Measurements from ENCODE around the gene ZDHHC8.

ZDHHC8 gene

DNA sequence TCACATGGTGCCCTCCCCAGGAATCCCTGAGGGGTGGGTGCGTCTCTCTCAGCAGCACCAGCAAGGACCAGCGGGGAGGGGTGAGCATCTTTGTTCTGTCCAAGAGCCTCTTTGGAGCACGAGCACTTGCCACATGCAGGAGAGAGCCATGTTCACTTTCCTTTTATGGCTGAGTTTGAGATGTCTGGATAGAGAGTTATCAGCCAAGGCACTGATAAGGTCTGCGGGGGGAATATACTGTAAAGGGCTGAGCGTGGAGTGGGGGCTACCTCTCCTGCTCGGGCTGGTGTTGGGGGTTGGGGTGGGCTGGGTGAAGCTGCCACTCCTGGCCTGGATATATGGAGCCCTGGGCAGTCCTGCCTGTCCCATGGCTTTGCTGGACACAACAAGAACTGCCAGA, 54.1 kb downstream of the ZDHHC8 start:
- Histone ChIP-seq H3K79me2 (ENCODE audit: insufficient read depth, low read length) (no peaks in the 10 kb centered on the region), H3F3A (ENCODE audit: insufficient read depth, low read length) (no peaks in the 10 kb centered on the region), H3K27ac (ENCODE audit: low read depth, low read length, poor library complexity, severe bottlenecking) (no peak overlapping the region), H3K9me3 (ENCODE audit: low read length) (no peaks in the 10 kb centered on the region), H4K20me1 (ENCODE audit: insufficient read depth, low read length) (no peaks in the 10 kb centered on the region), H3K36me3 (ENCODE audit: insufficient read depth, low read length) (no peaks in the 10 kb centered on the region), H3K9me2 (ENCODE audit: low read depth, low read length) (no peaks in the 10 kb centered on the region), H3K4me3 (ENCODE audit: low read depth, low read length, poor library complexity, severe bottlenecking) (no peak overlapping the region), H3K4me1 (ENCODE audit: insufficient read depth, low read length, severe bottlenecking) (no peaks in the 10 kb centered on the region), H3K9ac (ENCODE audit: low read length) (no peak overlapping the region), H3K27me3 (ENCODE audit: insufficient read depth, low read length) (no peaks in the 10 kb centered on the region), H2AFZ (ENCODE audit: low read length) (no peak overlapping the region), H3K4me2 (ENCODE audit: low read length) (no peak overlapping the region)
- TF ChIP-seq EZH2 (IDR thresholded peaks at IDR 0.05; ENCODE audit: borderline replicate concordance, low read length) = no peak
- TF ChIP-seq, protein P1, sequence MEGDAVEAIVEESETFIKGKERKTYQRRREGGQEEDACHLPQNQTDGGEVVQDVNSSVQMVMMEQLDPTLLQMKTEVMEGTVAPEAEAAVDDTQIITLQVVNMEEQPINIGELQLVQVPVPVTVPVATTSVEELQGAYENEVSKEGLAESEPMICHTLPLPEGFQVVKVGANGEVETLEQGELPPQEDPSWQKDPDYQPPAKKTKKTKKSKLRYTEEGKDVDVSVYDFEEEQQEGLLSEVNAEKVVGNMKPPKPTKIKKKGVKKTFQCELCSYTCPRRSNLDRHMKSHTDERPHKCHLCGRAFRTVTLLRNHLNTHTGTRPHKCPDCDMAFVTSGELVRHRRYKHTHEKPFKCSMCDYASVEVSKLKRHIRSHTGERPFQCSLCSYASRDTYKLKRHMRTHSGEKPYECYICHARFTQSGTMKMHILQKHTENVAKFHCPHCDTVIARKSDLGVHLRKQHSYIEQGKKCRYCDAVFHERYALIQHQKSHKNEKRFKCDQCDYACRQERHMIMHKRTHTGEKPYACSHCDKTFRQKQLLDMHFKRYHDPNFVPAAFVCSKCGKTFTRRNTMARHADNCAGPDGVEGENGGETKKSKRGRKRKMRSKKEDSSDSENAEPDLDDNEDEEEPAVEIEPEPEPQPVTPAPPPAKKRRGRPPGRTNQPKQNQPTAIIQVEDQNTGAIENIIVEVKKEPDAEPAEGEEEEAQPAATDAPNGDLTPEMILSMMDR (IDR thresholded peaks at IDR 0.05; ENCODE audit: low read length) = no peak

DNA sequence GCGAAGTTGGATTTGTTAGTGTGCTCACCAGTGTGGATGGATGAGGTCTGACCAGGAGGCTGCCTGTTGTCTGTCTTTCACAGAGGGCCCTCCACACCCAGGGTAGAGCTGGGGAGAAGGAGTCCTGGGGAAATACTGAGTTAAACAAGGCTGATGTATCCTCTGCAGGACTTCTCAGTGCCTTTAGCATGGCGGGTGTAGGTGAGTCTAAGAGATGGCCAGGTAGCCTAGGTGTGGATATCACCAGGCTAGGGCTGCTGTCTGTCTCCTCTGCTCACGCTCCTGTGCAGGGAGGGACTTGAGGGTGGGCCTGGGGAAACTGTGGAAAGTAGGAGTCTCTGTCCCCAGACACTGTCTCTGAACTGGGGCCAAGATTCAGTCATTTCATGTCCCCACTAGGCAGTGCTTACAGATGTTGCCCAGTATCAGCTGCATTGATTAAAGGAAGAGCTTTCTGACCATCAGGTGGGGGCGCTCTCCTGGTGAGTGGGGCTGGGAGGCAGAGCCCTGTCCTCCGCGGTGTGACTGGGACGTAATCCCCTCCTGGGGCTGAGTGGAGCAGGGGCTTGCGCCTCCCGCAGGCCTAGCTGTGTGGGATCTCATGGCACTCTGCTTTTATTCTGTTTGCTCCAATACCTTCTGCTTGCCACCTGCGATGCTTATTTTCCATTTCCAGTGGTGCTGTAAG, 54.7 kb downstream of the ZDHHC8 start:
- Histone ChIP-seq H3K36me3 (ENCODE audit: insufficient read depth, low read length) (no peaks in the 10 kb centered on the region), H3K9me2 (ENCODE audit: low read depth, low read length) (no peaks in the 10 kb centered on the region), H3K27ac (ENCODE audit: low read depth, low read length, poor library complexity, severe bottlenecking) (no peak overlapping the region), H3K4me1 (ENCODE audit: insufficient read depth, low read length, severe bottlenecking) (no peaks in the 10 kb centered on the region), H2AFZ (ENCODE audit: low read length) (no peak overlapping the region), H3K79me2 (ENCODE audit: insufficient read depth, low read length) (no peaks in the 10 kb centered on the region), H3K9me3 (ENCODE audit: low read length) (no peaks in the 10 kb centered on the region), H3K9ac (ENCODE audit: low read length) (no peak overlapping the region), H3K4me2 (ENCODE audit: low read length) (no peak overlapping the region), H3F3A (ENCODE audit: insufficient read depth, low read length) (no peaks in the 10 kb centered on the region), H4K20me1 (ENCODE audit: insufficient read depth, low read length) (no peaks in the 10 kb centered on the region), H3K27me3 (ENCODE audit: insufficient read depth, low read length) (no peaks in the 10 kb centered on the region), H3K4me3 (ENCODE audit: low read depth, low read length, poor library complexity, severe bottlenecking) (no peak overlapping the region)
- TF ChIP-seq EZH2 (IDR thresholded peaks at IDR 0.05; ENCODE audit: borderline replicate concordance, low read length) = no peak
- TF ChIP-seq, protein P1 (IDR thresholded peaks at IDR 0.05; ENCODE audit: low read length) = peak; percentile 23; the same call in 1 of the 2 replicates

DNA sequence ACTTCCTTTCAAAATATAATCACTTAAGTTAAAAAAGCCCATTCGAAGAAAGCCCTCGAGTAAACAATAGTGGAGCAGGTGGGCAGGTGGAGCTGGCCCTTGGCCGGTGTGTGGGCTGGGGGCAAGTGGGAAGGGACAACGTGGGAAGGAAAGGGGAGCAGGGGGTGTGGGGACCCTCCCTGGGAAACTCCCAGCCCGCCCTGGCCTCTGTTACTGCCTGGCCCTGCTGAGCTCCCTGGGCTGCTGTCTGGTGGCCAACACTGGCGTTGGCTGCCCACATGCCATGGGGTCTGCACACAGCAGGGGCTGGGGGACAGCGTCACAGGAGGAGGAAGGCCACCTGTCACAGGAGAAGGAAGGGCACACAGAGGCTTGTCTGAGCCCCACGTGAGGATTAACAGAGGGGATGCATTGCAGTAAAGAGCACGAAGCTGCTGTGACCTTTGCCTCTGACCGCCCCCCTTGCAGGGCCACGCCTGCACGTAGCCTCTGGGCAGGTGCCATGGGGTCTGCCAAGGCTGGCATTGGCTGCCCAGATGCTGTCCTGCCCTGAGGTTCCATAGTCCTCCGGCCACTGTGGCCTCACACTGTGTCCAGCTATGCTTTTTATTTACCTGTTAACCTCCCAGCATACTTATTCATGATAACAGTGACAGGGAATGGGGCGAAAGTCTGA, 55.4 kb downstream of the ZDHHC8 start:
- Histone ChIP-seq H3K9me2 (ENCODE audit: low read depth, low read length) (no peaks in the 10 kb centered on the region), H3K4me1 (ENCODE audit: insufficient read depth, low read length, severe bottlenecking) (no peaks in the 10 kb centered on the region), H3K4me2 (ENCODE audit: low read length) (no peak overlapping the region), H3K9ac (ENCODE audit: low read length) (no peak overlapping the region), H3K36me3 (ENCODE audit: insufficient read depth, low read length) (no peaks in the 10 kb centered on the region), H4K20me1 (ENCODE audit: insufficient read depth, low read length) (no peaks in the 10 kb centered on the region), H3K27me3 (ENCODE audit: insufficient read depth, low read length) (no peaks in the 10 kb centered on the region), H3F3A (ENCODE audit: insufficient read depth, low read length) (no peaks in the 10 kb centered on the region), H3K4me3 (ENCODE audit: low read depth, low read length, poor library complexity, severe bottlenecking) (no peak overlapping the region), H2AFZ (ENCODE audit: low read length) (no peak overlapping the region), H3K9me3 (ENCODE audit: low read length) (no peaks in the 10 kb centered on the region), H3K79me2 (ENCODE audit: insufficient read depth, low read length) (no peaks in the 10 kb centered on the region), H3K27ac (ENCODE audit: low read depth, low read length, poor library complexity, severe bottlenecking) (no peak overlapping the region)
- TF ChIP-seq, protein P1 (IDR thresholded peaks at IDR 0.05; ENCODE audit: low read length) = no peak
- no peak for TF ChIP-seq EZH2 (IDR thresholded peaks at IDR 0.05; ENCODE audit: borderline replicate concordance, low read length)
